ENCODE data around the gene PPHLN1. TPM values are rescaled to one million over a fixed set of nuclear protein-coding genes. Genes with fewer than 3 reads are reported as not detected.

The PPHLN1 gene
- total and polyA plus RNA-seq, 7 donors = 25.7 to 52.9 (median 28.9) TPM

- TF ChIP-seq CTCF (IDR thresholded peaks at IDR 0.05) = no peak
- 96 to 98% (median 98%) methylated on average over 5 of the region's 5 CpGs for WGBS, 3 donors
- H3K4me1 ChIP-seq = no peaks in the 10 kb centered on the region
These were observed 106.7 kb downstream of the PPHLN1 start for GRCh38 chr12:42432517-42433140.

DNA sequence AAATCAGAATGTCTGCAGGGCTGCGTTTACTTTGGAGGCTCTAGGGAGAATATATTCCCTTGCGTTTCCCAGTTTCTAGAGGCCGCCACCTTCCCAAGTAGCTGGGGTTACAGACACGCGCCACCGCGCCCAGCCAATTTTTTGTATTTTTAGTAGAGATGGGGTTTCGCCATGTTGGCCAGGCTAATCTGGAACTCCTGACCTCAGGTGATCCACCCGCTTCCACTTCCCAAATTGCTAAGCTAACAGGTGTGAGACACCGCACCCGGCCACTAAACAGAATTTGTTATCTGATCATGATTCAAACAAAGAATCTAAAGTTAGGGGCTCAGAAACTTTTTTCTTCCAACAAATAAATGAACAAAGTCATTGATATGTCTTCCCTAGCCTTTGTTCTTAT is 114.6 kb downstream of the PPHLN1 start:
- intact Hi-C loops (cut with DNase I) = no loop called here
- peaks cover 0 to 40% of the 10 kb centered on the region in 2 donors for H3K36me3 ChIP-seq (ENCODE audit: insufficient read depth in 1 of 2, low read depth in 1 of 2)
- H3K4me1 ChIP-seq = no peaks in the 10 kb centered on the region
- H3K4me3 ChIP-seq = no peak overlapping the region
- no peak for TF ChIP-seq CTCF (IDR thresholded peaks at IDR 0.05)
- DNase-seq (no peak), ATAC-seq (no peak)
- H3K9me3 ChIP-seq = no peaks in the 10 kb centered on the region
- H3K27me3 ChIP-seq (ENCODE audit: insufficient read depth in 3 of 3, low read length in 2 of 3) = no peaks in the 10 kb centered on the region
- no peak overlapping the region for H3K27ac ChIP-seq
- 89 to 98% (median 92%) methylated on average over 11 of the region's 11 CpGs for WGBS, 3 donors

More at GRCh38 chr12:42432517-42433140, 106.7 kb downstream of the PPHLN1 start:
- H3K9me3 ChIP-seq = no peaks in the 10 kb centered on the region
- no peak overlapping the region for H3K4me3 ChIP-seq
- no peak for DNase-seq
- no peak overlapping the region for H3K27ac ChIP-seq
- intact Hi-C loops (cut with DNase I) = no loop called here
- no peak for ATAC-seq
- H3K36me3 ChIP-seq (ENCODE audit: insufficient read depth in 1 of 2, low read depth in 1 of 2) = peaks cover 0 to 3% of the 10 kb centered on the region in 2 donors
- no peaks in the 10 kb centered on the region for H3K27me3 ChIP-seq (ENCODE audit: insufficient read depth in 3 of 3, low read length in 2 of 3)

GRCh38 chr12:42442311-42442759 is 116.4 kb downstream of the PPHLN1 start:
- WGBS, 3 donors = 92 to 94% (median 94%) methylated on average over 19 of the region's 19 CpGs
- no peak for TF ChIP-seq CTCF (IDR thresholded peaks at IDR 0.05)
- Histone ChIP-seq H3K36me3 (ENCODE audit: insufficient read depth in 1 of 2, low read depth in 1 of 2) (peaks cover 0 to 54% of the 10 kb centered on the region in 2 donors), H3K27ac (no peak overlapping the region), H3K4me3 (no peak overlapping the region), H3K27me3 (ENCODE audit: insufficient read depth in 3 of 3, low read length in 2 of 3) (no peaks in the 10 kb centered on the region), H3K9me3 (no peaks in the 10 kb centered on the region), H3K4me1 (no peaks in the 10 kb centered on the region)
- DNase-seq = no peak
- intact Hi-C loops (cut with DNase I) = no loop called here
- no peak for ATAC-seq

- DNase-seq (no peak), ATAC-seq (no peak)
- Histone ChIP-seq H3K9me3 (no peaks in the 10 kb centered on the region), H3K4me3 (no peak overlapping the region), H3K27me3 (ENCODE audit: insufficient read depth in 3 of 3, low read length in 2 of 3) (no peaks in the 10 kb centered on the region), H3K4me1 (no peaks in the 10 kb centered on the region), H3K27ac (no peak overlapping the region), H3K36me3 (ENCODE audit: insufficient read depth in 1 of 2, low read depth in 1 of 2) (peaks cover 0 to 54% of the 10 kb centered on the region in 2 donors)
- 93 to 96% (median 94%) methylated on average over 8 of the region's 8 CpGs for WGBS, 3 donors
- TF ChIP-seq CTCF (IDR thresholded peaks at IDR 0.05) = no peak
- intact Hi-C loops (cut with DNase I) = no loop called here
These were observed 116.9 kb downstream of the PPHLN1 start for GRCh38 chr12:42442888-42443287.
